GM23338 (cell line): ENCODE measurements around the gene RAB30.

Experiments
- CREB1 ChIP-seq: fragments of 250-450 bp; sonication (Bioruptor Pico); IDR thresholded peaks from 2 replicates; pipeline ENCODE4 v1.5.0; 2020; ENCODE audit warnings: low read depth, mild to moderate bottlenecking, moderate library complexity
- CTCF ChIP-seq, 2 experiments: fragments of 200-600 bp in 1 of 2; sonication (generic) in 1 of 2; conservative IDR thresholded peaks; 2 replicates each; pipeline versions ENCODE4 v1.5.1 to v1.6.1; 2016 to 2017; ENCODE audit warnings: antibody characterized with exemption in 2 of 2, low read depth in 2 of 2, mild to moderate bottlenecking in 2 of 2, moderate library complexity in 1 of 2
- EZH2 ChIP-seq: fragments of 200-600 bp; sonication (generic); IDR thresholded peaks from one replicate; pipeline ENCODE4 v1.8.0; 2017; ENCODE audit warnings: antibody characterized with exemption, mild to moderate bottlenecking, low read depth; ENCODE audit not compliant: unreplicated experiment
- EZH2phosphoT487 ChIP-seq: fragments of 200-600 bp; sonication (generic); IDR thresholded peaks from one replicate; pipeline ENCODE4 v1.8.1; 2018; ENCODE audit warnings: antibody characterized with exemption; ENCODE audit not compliant: unreplicated experiment
- JUNB ChIP-seq: IDR thresholded peaks from one replicate; pipeline ENCODE4 v1.6.1; 2016; ENCODE audit warnings: antibody characterized with exemption; ENCODE audit not compliant: unreplicated experiment
- NANOG ChIP-seq: IDR thresholded peaks from 2 replicates; pipeline ENCODE4 v1.6.1; 2016; ENCODE audit warnings: antibody characterized with exemption, borderline replicate concordance
- POLR2AphosphoS5 ChIP-seq: IDR thresholded peaks from 2 replicates; pipeline ENCODE4 v1.6.1; 2016; ENCODE audit warnings: antibody characterized with exemption, low read depth
- REST ChIP-seq: IDR thresholded peaks from one replicate; pipeline ENCODE4 v1.6.1; 2018; ENCODE audit warnings: antibody characterized with exemption; ENCODE audit not compliant: unreplicated experiment
- STAT1 ChIP-seq: IDR thresholded peaks from one replicate; pipeline ENCODE4 v1.6.1; 2016; ENCODE audit warnings: antibody characterized with exemption; ENCODE audit not compliant: unreplicated experiment

- TF ChIP-seq REST, result no peak
- no peak for TF ChIP-seq POLR2AphosphoS5
- no peak for TF ChIP-seq CTCF (conservative IDR thresholded peaks at IDR 0.05; ENCODE audit: low read depth in 2 of 2)
- no peak for TF ChIP-seq EZH2
- TF ChIP-seq CREB1, result no peak
- TF ChIP-seq EZH2phosphoT487, result no peak
- no peak for TF ChIP-seq JUNB
- no peak for TF ChIP-seq NANOG
- no peak for TF ChIP-seq STAT1
These were observed 83.7 kb downstream of the RAB30 start for GRCh38 chr11:82987997-82988396.
